WTC11 (cell line): Measurements from ENCODE around the gene ZNF629. TPM values are rescaled to one million over a fixed set of nuclear protein-coding genes. Genes with fewer than 3 reads are reported as not detected.

ENCODE experiments used
- ATAC-seq: fragments of 200-7000 bp; cut with Tn5 transposase; 2 replicates; pipeline ENCODE4 v1.10.0; 2021; ENCODE audit warnings: mild to moderate bottlenecking, moderate library complexity
- CTCF ChIA-PET: fragments of 300-600 bp; sonication (Branson Sonifier 250); formaldehyde crosslinking; loops from one replicate; lab custom pipeline; 2021; ENCODE audit warnings: antibody characterized with exemption; lab: Charles Lee
- POLR2A ChIA-PET: fragments of 350-600 bp; sonication (Branson Sonifier 250); formaldehyde crosslinking; loops from one replicate; lab custom pipeline; 2021; ENCODE audit warnings: antibody characterized with exemption; lab: Charles Lee
- DNase-seq: peaks from one replicate; pipeline ENCODE4 v3.0.0; 2021; ENCODE audit warnings: low spot score
- H3K27ac Mint-ChIP-seq: 2 replicates; pipeline ENCODE4 v1.8.0; 2021; ENCODE audit warnings: mixed read lengths
- H3K27me3 Mint-ChIP-seq: 2 replicates; pipeline ENCODE4 v1.8.0; 2021; ENCODE audit warnings: low read depth, mild to moderate bottlenecking, moderate library complexity, mixed read lengths
- H3K36me3 Mint-ChIP-seq: 2 replicates; pipeline ENCODE4 v1.8.0; 2021; ENCODE audit warnings: mixed read lengths
- H3K4me1 Mint-ChIP-seq: 2 replicates; pipeline ENCODE4 v1.8.0; 2022; ENCODE audit warnings: mixed read lengths
- H3K4me3 Mint-ChIP-seq: 2 replicates; pipeline ENCODE4 v1.8.0; 2021; ENCODE audit warnings: mild to moderate bottlenecking, moderate library complexity, mixed read lengths
- H3K9me3 Mint-ChIP-seq: 2 replicates; pipeline ENCODE4 v1.8.0; 2021; ENCODE audit warnings: mixed read lengths
- CTCF ChIP-seq: fragments of 200-600 bp; IDR thresholded peaks from 2 replicates; pipeline ENCODE4 v1.8.0; 2022; ENCODE audit warnings: antibody characterized with exemption
- ETV6 ChIP-seq: sonication (generic); formaldehyde crosslinking; IDR thresholded peaks from 2 replicates; pipeline ENCODE4 v1.8.1; 2022; ENCODE audit warnings: mild to moderate bottlenecking, missing genetic modification reagents
- IRF2 ChIP-seq: sonication (generic); formaldehyde crosslinking; IDR thresholded peaks from 2 replicates; pipeline ENCODE4 v1.8.0; 2022; ENCODE audit warnings: low read depth, missing genetic modification reagents, borderline replicate concordance
- KAT7 ChIP-seq: sonication (generic); formaldehyde crosslinking; IDR thresholded peaks from 2 replicates; pipeline ENCODE4 v1.8.1; 2023; ENCODE audit warnings: missing genetic modification reagents, mild to moderate bottlenecking, borderline replicate concordance
- RELA ChIP-seq: sonication (generic); formaldehyde crosslinking; IDR thresholded peaks from 2 replicates; pipeline ENCODE4 v1.8.1; 2022; ENCODE audit warnings: missing genetic modification reagents, mild to moderate bottlenecking, borderline replicate concordance
- TEAD1 ChIP-seq: sonication (generic); formaldehyde crosslinking; IDR thresholded peaks from 2 replicates; pipeline ENCODE4 v1.8.0; 2022; ENCODE audit warnings: mild to moderate bottlenecking, missing genetic modification reagents
- USF2 ChIP-seq: sonication (generic); formaldehyde crosslinking; IDR thresholded peaks from 2 replicates; pipeline ENCODE4 v1.8.1; 2023; ENCODE audit warnings: mild to moderate bottlenecking, missing genetic modification reagents, moderate library complexity
- ZNF425 ChIP-seq: fragments of 250-450 bp; sonication (Bioruptor Pico); conservative IDR thresholded peaks from 2 replicates; pipeline ENCODE4 v1.9.0; 2021; ENCODE audit warnings: mild to moderate bottlenecking
- total RNA-seq: library from RNA; stranded (reverse); gene quantifications from 3 replicates; pipeline ENCODE4 v1.2.3, GENCODE V29; 2021
- TF ChIP-seq, protein P1 (sequence below): sonication (generic); formaldehyde crosslinking; IDR thresholded peaks from 2 replicates; pipeline ENCODE4 v1.8.0; 2023; ENCODE audit warnings: mild to moderate bottlenecking, missing genetic modification reagents
- TF ChIP-seq, protein P2 (sequence below): sonication (generic); formaldehyde crosslinking; IDR thresholded peaks from 2 replicates; pipeline ENCODE4 v1.8.1; 2023; ENCODE audit warnings: mild to moderate bottlenecking, missing genetic modification reagents, borderline replicate concordance
- TF ChIP-seq, protein P3 (sequence below): sonication (generic); formaldehyde crosslinking; IDR thresholded peaks from 2 replicates; pipeline ENCODE4 v1.8.0; 2022; ENCODE audit warnings: mild to moderate bottlenecking, missing genetic modification reagents
- TF ChIP-seq, protein P4 (sequence below): sonication (generic); formaldehyde crosslinking; IDR thresholded peaks from 2 replicates; pipeline ENCODE4 v1.8.1; 2022; ENCODE audit warnings: low read depth, missing genetic modification reagents, borderline replicate concordance

Gene ZNF629
- total RNA-seq, 1 experiment from 2014 or later, result 20.0 TPM

- Mint-ChIP-seq H3K36me3 (no peaks in the 10 kb centered on the region), H3K27ac (no peak overlapping the region), H3K4me3 (no peak overlapping the region)
- CTCF ChIA-PET, result interaction anchor here (0.6 to 2.9 kb wide), 9 partner anchors 8 to 1849 kb away, joined by 3 to 29 read pairs (median 3); partner anchors contain the start of gene CFAP119
- TF ChIP-seq ETV6 (CRISPR knock-in tag), result no peak
- TF ChIP-seq CTCF, result no peak
- TF ChIP-seq USF2 (CRISPR knock-in tag), result no peak
- TF ChIP-seq, all 79 proteins: peak for 0
- Mint-ChIP-seq H3K4me1 (no peaks in the 10 kb centered on the region), H3K9me3 (no peaks in the 10 kb centered on the region), H3K27me3 (peaks cover 36% of the 10 kb centered on the region)
- DNase-seq, result no peak
- ATAC-seq, result no peak
- POLR2A ChIA-PET, result no interaction called here
These were observed 43.0 kb upstream of the ZNF629 start for GRCh38 chr16:30830072-30830417.

DNA sequence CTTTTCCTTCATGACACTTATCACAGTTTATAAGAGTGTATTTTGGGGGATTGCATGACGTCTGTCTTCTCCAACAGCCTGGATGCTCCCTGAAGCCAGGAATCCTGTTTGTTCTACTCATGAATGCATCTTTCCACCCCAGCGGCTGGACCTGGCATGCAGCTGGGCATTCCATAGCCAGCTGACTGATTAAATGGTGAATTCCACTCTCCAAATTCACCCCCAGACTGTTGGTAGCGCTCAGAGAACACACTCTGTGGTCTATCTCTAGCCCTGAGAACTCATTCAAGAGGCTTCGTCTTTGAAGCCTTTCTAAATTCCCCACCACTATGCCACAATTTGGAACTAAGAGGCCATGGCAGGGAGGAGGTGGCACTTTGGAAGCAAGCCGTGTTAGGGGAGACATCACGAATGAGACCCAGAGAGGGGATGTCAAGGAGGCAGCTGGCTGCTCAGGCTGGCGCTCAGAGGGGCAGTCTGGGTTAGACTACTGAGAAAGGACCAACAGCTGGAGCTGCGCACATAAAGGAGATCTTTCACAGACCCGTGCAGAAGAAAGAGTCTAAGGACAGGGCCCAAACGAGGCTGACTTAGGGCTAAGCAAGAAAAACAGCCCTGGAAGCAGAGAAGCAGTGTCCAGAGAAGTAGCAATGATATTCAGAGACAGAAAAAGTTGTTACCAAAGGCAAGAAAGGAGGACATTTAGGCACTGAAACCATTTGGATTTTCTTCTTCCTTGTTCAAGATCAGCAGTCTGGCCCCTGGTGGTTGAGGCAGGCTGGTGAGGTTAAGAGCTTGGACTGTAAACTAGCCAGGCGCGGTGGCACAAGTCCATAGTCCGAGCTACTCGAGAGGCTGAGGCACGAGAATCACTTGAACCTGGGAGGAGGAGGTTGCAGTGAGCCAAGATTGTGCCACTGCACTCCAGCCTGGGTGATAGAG, 42.4 kb upstream of the ZNF629 start:
- no peaks in the 10 kb centered on the region for H3K36me3 Mint-ChIP-seq
- peak; percentile 44; the same call in 1 of the 2 replicates for ATAC-seq
- H3K27me3 Mint-ChIP-seq, result peaks cover 36% of the 10 kb centered on the region
- H3K9me3 Mint-ChIP-seq, result no peaks in the 10 kb centered on the region
- no peak overlapping the region for H3K4me3 Mint-ChIP-seq
- no peak overlapping the region for H3K27ac Mint-ChIP-seq
- H3K4me1 Mint-ChIP-seq, result no peaks in the 10 kb centered on the region
- DNase-seq, result no peak
- CTCF ChIA-PET, result interaction anchor here (0.6 to 2.9 kb wide), 10 partner anchors 9 to 1849 kb away, joined by 3 to 29 read pairs (median 4); partner anchors contain the start of gene CFAP119
- POLR2A ChIA-PET, result no interaction called here
- TF ChIP-seq KAT7 (no peak), ZNF425 (CRISPR knock-in tag) (no peak), TEAD1 (CRISPR knock-in tag) (no peak), RELA (no peak), IRF2 (CRISPR knock-in tag) (no peak), CTCF (no peak)
- TF ChIP-seq, protein P1, sequence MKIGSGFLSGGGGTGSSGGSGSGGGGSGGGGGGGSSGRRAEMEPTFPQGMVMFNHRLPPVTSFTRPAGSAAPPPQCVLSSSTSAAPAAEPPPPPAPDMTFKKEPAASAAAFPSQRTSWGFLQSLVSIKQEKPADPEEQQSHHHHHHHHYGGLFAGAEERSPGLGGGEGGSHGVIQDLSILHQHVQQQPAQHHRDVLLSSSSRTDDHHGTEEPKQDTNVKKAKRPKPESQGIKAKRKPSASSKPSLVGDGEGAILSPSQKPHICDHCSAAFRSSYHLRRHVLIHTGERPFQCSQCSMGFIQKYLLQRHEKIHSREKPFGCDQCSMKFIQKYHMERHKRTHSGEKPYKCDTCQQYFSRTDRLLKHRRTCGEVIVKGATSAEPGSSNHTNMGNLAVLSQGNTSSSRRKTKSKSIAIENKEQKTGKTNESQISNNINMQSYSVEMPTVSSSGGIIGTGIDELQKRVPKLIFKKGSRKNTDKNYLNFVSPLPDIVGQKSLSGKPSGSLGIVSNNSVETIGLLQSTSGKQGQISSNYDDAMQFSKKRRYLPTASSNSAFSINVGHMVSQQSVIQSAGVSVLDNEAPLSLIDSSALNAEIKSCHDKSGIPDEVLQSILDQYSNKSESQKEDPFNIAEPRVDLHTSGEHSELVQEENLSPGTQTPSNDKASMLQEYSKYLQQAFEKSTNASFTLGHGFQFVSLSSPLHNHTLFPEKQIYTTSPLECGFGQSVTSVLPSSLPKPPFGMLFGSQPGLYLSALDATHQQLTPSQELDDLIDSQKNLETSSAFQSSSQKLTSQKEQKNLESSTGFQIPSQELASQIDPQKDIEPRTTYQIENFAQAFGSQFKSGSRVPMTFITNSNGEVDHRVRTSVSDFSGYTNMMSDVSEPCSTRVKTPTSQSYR (CRISPR knock-in tag), result no peak
- TF ChIP-seq, protein P2, sequence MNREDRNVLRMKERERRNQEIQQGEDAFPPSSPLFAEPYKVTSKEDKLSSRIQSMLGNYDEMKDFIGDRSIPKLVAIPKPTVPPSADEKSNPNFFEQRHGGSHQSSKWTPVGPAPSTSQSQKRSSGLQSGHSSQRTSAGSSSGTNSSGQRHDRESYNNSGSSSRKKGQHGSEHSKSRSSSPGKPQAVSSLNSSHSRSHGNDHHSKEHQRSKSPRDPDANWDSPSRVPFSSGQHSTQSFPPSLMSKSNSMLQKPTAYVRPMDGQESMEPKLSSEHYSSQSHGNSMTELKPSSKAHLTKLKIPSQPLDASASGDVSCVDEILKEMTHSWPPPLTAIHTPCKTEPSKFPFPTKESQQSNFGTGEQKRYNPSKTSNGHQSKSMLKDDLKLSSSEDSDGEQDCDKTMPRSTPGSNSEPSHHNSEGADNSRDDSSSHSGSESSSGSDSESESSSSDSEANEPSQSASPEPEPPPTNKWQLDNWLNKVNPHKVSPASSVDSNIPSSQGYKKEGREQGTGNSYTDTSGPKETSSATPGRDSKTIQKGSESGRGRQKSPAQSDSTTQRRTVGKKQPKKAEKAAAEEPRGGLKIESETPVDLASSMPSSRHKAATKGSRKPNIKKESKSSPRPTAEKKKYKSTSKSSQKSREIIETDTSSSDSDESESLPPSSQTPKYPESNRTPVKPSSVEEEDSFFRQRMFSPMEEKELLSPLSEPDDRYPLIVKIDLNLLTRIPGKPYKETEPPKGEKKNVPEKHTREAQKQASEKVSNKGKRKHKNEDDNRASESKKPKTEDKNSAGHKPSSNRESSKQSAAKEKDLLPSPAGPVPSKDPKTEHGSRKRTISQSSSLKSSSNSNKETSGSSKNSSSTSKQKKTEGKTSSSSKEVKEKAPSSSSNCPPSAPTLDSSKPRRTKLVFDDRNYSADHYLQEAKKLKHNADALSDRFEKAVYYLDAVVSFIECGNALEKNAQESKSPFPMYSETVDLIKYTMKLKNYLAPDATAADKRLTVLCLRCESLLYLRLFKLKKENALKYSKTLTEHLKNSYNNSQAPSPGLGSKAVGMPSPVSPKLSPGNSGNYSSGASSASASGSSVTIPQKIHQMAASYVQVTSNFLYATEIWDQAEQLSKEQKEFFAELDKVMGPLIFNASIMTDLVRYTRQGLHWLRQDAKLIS, result no peak
- TF ChIP-seq, protein P3, sequence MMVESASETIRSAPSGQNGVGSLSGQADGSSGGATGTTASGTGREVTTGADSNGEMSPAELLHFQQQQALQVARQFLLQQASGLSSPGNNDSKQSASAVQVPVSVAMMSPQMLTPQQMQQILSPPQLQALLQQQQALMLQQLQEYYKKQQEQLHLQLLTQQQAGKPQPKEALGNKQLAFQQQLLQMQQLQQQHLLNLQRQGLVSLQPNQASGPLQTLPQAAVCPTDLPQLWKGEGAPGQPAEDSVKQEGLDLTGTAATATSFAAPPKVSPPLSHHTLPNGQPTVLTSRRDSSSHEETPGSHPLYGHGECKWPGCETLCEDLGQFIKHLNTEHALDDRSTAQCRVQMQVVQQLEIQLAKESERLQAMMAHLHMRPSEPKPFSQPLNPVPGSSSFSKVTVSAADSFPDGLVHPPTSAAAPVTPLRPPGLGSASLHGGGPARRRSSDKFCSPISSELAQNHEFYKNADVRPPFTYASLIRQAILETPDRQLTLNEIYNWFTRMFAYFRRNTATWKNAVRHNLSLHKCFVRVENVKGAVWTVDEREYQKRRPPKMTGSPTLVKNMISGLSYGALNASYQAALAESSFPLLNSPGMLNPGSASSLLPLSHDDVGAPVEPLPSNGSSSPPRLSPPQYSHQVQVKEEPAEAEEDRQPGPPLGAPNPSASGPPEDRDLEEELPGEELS (CRISPR knock-in tag), result no peak
- TF ChIP-seq, protein P4, sequence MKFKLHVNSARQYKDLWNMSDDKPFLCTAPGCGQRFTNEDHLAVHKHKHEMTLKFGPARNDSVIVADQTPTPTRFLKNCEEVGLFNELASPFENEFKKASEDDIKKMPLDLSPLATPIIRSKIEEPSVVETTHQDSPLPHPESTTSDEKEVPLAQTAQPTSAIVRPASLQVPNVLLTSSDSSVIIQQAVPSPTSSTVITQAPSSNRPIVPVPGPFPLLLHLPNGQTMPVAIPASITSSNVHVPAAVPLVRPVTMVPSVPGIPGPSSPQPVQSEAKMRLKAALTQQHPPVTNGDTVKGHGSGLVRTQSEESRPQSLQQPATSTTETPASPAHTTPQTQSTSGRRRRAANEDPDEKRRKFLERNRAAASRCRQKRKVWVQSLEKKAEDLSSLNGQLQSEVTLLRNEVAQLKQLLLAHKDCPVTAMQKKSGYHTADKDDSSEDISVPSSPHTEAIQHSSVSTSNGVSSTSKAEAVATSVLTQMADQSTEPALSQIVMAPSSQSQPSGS, result no peak
